ENCODE results near the gene EHMT1. TPM values are rescaled to one million over a fixed set of nuclear protein-coding genes. Genes with fewer than 3 reads are reported as not detected.

The EHMT1 gene
- total RNA-seq, 4 donors from 2014 or later = 38.6 to 77.8 (median 54.3) TPM

GRCh38 chr9:137583347-137583746 is 35.5 kb upstream of the EHMT1 start:
- Histone ChIP-seq H3K27ac (no peak overlapping the region), H3K9me3 (no peaks in the 10 kb centered on the region), H3K27me3 (no peaks in the 10 kb centered on the region), H3K4me3 (no peak overlapping the region), H3K4me1 (peaks cover 3 to 13% of the 10 kb centered on the region in 2 donors), H3K36me3 (peaks cover 0 to 42% of the 10 kb centered on the region in 2 donors)
- no peak for TF ChIP-seq POLR2A (IDR thresholded peaks at IDR 0.05)
- TF ChIP-seq CTCF (IDR thresholded peaks at IDR 0.05 in 4 of 5, conservative IDR thresholded peaks at IDR 0.05 in 1 of 5) = no peak
- in situ Hi-C loops (cut with MboI; ENCODE audit: low sequenced_read_pairs in 4 of 4) (no loop called here), intact Hi-C loops (cut with DNase I; ENCODE audit: low total_unique reads) (no loop called here)
- no peak for DNase-seq
- ATAC-seq = no peak

- DNase-seq = no peak
- no peak overlapping the region for H3K27ac ChIP-seq
- ATAC-seq = no peak
- intact Hi-C loops (cut with DNase I; ENCODE audit: low total_unique reads) = no loop called here
- H3K9me3 ChIP-seq = no peaks in the 10 kb centered on the region
- no peaks in the 10 kb centered on the region for H3K27me3 ChIP-seq
- H3K36me3 ChIP-seq = peaks cover 0 to 42% of the 10 kb centered on the region in 2 donors
- H3K4me3 ChIP-seq = no peak overlapping the region
- in situ Hi-C loops (cut with MboI; ENCODE audit: low sequenced_read_pairs in 4 of 4) = no loop called here
- H3K4me1 ChIP-seq = peaks cover 3 to 17% of the 10 kb centered on the region in 2 donors
- TF ChIP-seq CTCF (IDR thresholded peaks at IDR 0.05 in 4 of 5, conservative IDR thresholded peaks at IDR 0.05 in 1 of 5) (no peak), POLR2A (IDR thresholded peaks at IDR 0.05) (no peak)
Measured at GRCh38 chr9:137583957-137584356, 34.8 kb upstream of the EHMT1 start.

- H3K36me3 ChIP-seq = peaks cover 0 to 40% of the 10 kb centered on the region in 2 donors
- peaks cover 7 to 12% of the 10 kb centered on the region in 2 donors for H3K4me1 ChIP-seq
- H3K9me3 ChIP-seq = no peaks in the 10 kb centered on the region
- H3K27ac ChIP-seq = no peak overlapping the region
- H3K27me3 ChIP-seq = no peaks in the 10 kb centered on the region
- intact Hi-C loops (cut with DNase I; ENCODE audit: low total_unique reads) = no loop called here
- DNase-seq (no peak), ATAC-seq (no peak)
- no peak overlapping the region for H3K4me3 ChIP-seq
- TF ChIP-seq CTCF (IDR thresholded peaks at IDR 0.05 in 4 of 5, conservative IDR thresholded peaks at IDR 0.05 in 1 of 5) (no peak), POLR2A (IDR thresholded peaks at IDR 0.05) (no peak)
- in situ Hi-C loops (cut with MboI; ENCODE audit: low sequenced_read_pairs in 4 of 4) = no loop called here
Measured at GRCh38 chr9:137586854-137587253, 32.0 kb upstream of the EHMT1 start.

DNA sequence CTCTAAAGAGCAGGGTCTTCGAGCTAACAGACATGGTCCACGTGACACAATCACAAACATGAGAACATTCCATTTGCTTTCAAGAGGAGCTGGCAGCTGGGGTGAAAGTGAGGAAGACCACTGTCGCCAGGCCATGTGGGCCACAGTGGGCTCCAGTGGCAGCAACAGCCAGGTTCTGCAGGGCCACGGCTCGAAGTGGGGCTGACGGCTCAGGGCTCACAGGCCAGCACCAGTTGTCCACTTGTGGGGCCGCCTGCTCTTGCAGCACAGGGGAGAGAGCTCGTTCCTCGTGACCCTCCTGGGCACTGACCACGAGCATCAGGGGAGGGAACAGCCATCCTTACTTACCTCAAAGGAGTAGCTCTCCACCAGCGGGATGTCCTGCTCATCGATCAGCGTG is 30.5 kb upstream of the EHMT1 start:
- H3K27ac ChIP-seq = no peak overlapping the region
- H3K4me3 ChIP-seq = no peak overlapping the region
- no peak for ATAC-seq
- no peaks in the 10 kb centered on the region for H3K27me3 ChIP-seq
- peaks cover 0 to 33% of the 10 kb centered on the region in 2 donors for H3K36me3 ChIP-seq
- TF ChIP-seq POLR2A (IDR thresholded peaks at IDR 0.05) = no peak
- no peak for TF ChIP-seq CTCF (IDR thresholded peaks at IDR 0.05 in 4 of 5, conservative IDR thresholded peaks at IDR 0.05 in 1 of 5)
- in situ Hi-C loops (cut with MboI; ENCODE audit: low sequenced_read_pairs in 4 of 4) (no loop called here), intact Hi-C loops (cut with DNase I; ENCODE audit: low total_unique reads) (no loop called here)
- no peaks in the 10 kb centered on the region for H3K9me3 ChIP-seq
- DNase-seq = no peak
- peaks cover 7 to 12% of the 10 kb centered on the region in 2 donors for H3K4me1 ChIP-seq

GRCh38 chr9:137588891-137589290 is 29.9 kb upstream of the EHMT1 start:
- peak overlapping the region in 2 of 4 donors; percentile 61 to 67 for H3K4me3 ChIP-seq

More at GRCh38 chr9:137588891-137589290, 29.9 kb upstream of the EHMT1 start:
- Histone ChIP-seq H3K27me3 (no peaks in the 10 kb centered on the region), H3K27ac (no peak overlapping the region), H3K36me3 (peaks cover 0 to 33% of the 10 kb centered on the region in 2 donors), H3K4me1 (peaks cover 7 to 12% of the 10 kb centered on the region in 2 donors), H3K9me3 (no peaks in the 10 kb centered on the region)
- intact Hi-C loops (cut with DNase I; ENCODE audit: low total_unique reads) = no loop called here
- ATAC-seq (no peak), DNase-seq (no peak)
- TF ChIP-seq POLR2A (IDR thresholded peaks at IDR 0.05) = no peak
- TF ChIP-seq CTCF (IDR thresholded peaks at IDR 0.05 in 4 of 5, conservative IDR thresholded peaks at IDR 0.05 in 1 of 5) = no peak
- in situ Hi-C loops (cut with MboI; ENCODE audit: low sequenced_read_pairs in 4 of 4) = no loop called here
